Middle frontal gyrus (tissue), 1 donor: ENCODE measurements around the gene MTRFR.

ENCODE experiments used
- DNase-seq: peaks from one replicate; pipeline ENCODE4 v3.0.0-alpha.2; 2015; ENCODE audit warnings: low spot score; ENCODE audit errors: extremely low spot score

The MTRFR gene

GRCh38 chr12:123270214-123271000, 37.2 kb downstream of the MTRFR start:
- DNase-seq: no peak

DNA sequence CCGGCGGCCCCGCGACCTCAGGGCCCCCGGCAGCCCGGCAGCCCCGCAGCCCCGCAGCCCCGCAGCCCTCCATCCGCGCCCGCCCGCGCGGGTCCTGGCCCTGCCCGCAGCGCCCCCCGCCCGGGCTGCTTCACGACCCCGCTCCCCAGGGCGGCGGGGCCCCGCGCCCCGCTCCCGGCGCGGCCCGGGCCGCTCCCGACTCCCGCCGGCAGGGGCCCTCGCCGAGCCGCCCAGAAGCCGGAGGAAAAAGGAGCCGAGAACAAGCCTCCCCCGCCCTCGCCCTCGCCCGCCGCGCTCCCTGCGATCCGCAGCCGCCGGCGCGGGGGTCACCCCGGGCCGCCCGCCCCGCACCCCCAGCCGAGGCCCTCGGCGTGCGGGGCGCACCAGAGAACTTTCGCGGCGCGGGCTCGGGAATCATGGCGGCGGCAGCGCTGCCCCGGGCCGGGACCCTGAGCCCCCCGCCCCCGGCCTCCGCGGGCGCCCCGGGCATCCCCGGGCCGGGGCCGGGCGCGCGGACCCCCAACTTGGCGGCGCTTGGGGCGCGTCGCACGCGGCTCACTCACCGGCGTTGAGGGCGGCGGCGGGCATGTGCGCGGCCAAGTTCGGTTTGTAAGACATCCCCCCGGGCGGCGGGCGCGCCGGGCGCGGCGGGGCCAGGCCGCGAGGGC, 37.9 kb downstream of the MTRFR start:
- peak; percentile 36 for DNase-seq

- no peak for DNase-seq
Measured at GRCh38 chr12:123273166-123273565, 39.9 kb downstream of the MTRFR start.

- DNase-seq: no peak
Measured at GRCh38 chr12:123278101-123278627, 44.9 kb downstream of the MTRFR start.

- DNase-seq: no peak
Measured at GRCh38 chr12:123280971-123281370, 47.7 kb downstream of the MTRFR start.

GRCh38 chr12:123282111-123282510, 48.9 kb downstream of the MTRFR start:
- no peak for DNase-seq

DNA sequence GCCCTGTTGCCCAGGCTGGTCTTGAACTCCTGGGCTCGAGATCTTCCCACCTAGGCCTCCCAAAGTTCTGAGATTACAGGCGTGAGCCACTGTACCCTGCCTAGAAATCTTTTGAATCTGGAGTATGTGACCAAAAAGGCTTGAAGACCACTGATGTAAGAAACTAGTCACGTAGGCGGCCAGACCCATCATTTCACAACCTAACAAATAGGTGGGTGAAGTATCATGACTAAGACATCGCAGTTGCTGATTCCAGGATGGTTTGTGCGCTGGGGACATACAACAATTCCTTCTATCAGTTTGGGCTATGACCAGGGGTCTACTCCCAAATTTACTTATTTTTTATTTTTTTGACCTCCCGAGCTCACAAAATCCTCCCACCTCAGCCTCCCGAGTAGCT, 50.2 kb downstream of the MTRFR start:
- DNase-seq: no peak

DNA sequence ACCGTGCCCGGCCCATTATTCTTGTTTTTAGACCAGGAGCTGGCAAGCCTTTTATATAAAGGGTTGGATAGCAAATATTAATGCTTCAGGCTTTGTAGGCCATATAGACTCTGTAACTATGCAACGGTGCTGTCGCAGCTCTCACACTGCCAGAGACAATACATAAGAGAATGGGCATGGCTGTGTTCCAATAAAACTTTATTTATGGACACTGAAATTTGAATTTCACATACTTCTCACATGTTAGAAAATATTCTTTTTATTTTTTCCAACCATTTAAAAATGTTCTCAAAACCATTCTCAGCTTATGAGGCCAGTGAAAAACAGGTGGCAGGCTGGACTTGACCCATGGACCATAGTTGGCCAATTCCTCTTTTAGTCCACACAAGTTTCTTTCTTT, 51.4 kb downstream of the MTRFR start:
- no peak for DNase-seq

DNA sequence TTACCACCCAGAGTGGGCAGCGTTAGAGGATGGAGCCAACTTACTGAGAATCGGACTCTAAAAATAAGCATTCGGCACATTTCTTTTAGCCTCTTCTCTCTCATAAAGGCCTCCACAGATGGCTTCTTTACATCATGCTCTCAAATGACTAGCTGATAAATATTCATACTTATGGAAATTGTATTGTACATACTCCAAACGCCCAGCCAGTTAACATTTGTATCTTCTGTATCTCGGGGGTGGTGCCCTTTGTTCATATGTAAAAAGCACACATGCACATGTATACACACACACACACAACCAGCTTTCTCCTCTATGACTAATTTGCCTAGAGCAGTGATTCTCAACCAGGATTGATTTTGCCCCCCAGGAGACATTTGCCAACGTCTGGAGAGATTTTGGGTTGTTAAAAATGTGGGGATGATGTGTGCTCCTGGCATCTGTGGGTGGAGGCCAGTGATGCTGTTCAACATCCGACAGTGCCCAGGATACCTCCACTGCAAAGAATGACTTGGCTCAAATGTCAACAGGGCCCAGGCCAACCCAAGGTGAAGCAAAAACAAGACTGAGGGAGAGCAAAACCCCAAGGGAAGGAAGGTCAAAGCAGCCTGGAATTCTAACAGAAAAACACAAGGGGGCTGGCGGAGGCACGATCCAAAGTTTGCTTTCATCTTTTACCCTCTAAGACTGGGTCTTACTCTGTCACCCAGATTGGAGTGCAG, 53.6 kb downstream of the MTRFR start:
- peak; percentile 34 for DNase-seq

GRCh38 chr12:123288751-123289346, 55.6 kb downstream of the MTRFR start:
- DNase-seq: no peak

DNA sequence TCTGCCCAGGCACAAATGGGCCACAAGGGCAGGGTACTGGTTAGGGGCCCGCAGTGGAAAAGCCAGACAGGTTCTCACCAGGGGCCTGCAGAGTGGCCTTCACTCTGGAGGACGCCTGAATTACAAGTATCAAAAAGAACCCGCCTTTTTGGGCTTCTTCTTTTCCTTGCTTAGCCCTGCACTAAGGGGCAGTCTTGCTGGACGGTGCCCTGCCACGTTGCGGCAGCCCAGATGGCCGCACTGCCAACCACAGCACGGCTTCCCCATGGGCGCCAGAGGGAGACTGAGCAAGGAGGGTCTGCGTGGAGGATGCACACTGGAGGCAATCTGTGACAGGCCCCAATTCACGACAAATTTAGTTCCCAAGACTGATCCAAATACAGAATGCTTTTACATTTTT, 56.7 kb downstream of the MTRFR start:
- no peak for DNase-seq

GRCh38 chr12:123293178-123293760, 60.0 kb downstream of the MTRFR start:
- DNase-seq: no peak

DNA sequence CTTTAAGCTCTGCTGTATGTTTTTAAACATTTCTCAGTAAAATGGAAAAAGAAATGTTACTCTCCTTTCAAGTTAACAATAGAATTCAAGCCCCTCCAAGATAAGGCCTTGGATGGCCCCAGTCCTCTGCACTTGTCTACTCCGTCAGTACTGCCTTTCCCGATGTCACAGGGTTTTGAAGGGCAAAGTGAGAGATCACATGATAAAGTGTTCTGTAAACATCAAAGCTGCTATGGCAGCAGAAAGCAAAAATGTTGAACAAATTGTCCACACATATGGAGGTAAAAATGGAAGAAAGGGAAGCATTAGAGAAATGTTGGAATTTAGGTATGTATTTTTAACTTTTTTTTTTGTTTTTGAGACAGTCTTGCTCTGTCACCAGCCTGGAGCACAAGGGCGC, 71.9 kb downstream of the MTRFR start:
- no peak for DNase-seq

DNA sequence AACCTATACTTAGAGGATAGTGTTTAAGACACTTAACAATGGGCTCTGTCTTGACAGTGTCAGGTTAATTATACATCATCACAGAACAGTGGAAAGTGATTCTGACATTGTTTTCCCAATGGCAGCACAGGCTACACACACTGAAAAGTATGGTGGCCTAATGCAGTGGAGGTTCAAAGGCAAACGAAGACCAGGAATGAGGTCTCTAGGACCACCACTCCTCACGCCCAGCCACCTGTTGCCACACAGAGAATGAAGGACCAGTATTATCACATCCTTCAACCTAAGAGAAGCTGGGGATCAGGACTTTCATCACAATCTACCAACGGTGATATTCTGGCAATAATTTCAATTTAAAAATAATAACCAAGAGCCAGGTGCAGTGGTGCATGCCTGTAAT, 73.0 kb downstream of the MTRFR start:
- no peak for DNase-seq
